HG03457 (cell line): ENCODE measurements around the gene CREBBP.

Experiments used
- ATAC-seq: cut with Tn5 transposase; IDR thresholded peaks from one replicate; pipeline ENCODE4 v1.9.1; 2021; ENCODE audit warnings: moderate number of reproducible peaks; ENCODE audit not compliant: unreplicated experiment

Gene CREBBP

GRCh38 chr16:3879887-3880564 is 487 bp downstream of the CREBBP start:
- peak; percentile 30 for ATAC-seq

- ATAC-seq = peak; percentile 2
Measured at GRCh38 chr16:3879258-3879886, 1.1 kb downstream of the CREBBP start.

GRCh38 chr16:3878610-3879009 is 1.9 kb downstream of the CREBBP start:
- no peak for ATAC-seq

- no peak for ATAC-seq
Measured at GRCh38 chr16:3876695-3877094, 3.8 kb downstream of the CREBBP start.

GRCh38 chr16:3876160-3876559 is 4.4 kb downstream of the CREBBP start:
- no peak for ATAC-seq

- ATAC-seq = no peak
Measured at GRCh38 chr16:3874794-3875692, 5.5 kb downstream of the CREBBP start.

- ATAC-seq = no peak
Measured at GRCh38 chr16:3874242-3874641, 6.3 kb downstream of the CREBBP start.

- ATAC-seq = no peak
Measured at GRCh38 chr16:3873482-3874173, 6.9 kb downstream of the CREBBP start.

- no peak for ATAC-seq
Measured at GRCh38 chr16:3872216-3872895, 8.2 kb downstream of the CREBBP start.

GRCh38 chr16:3868967-3869366 is 11.5 kb downstream of the CREBBP start:
- ATAC-seq = no peak

GRCh38 chr16:3868556-3868955 is 12.0 kb downstream of the CREBBP start:
- no peak for ATAC-seq

GRCh38 chr16:3866703-3867431 is 13.6 kb downstream of the CREBBP start:
- no peak for ATAC-seq

- no peak for ATAC-seq
Measured at GRCh38 chr16:3865241-3865640, 15.3 kb downstream of the CREBBP start.

GRCh38 chr16:3864562-3864961 is 16.0 kb downstream of the CREBBP start:
- no peak for ATAC-seq

GRCh38 chr16:3863587-3863986 is 16.9 kb downstream of the CREBBP start:
- no peak for ATAC-seq

GRCh38 chr16:3861808-3862451 is 18.6 kb downstream of the CREBBP start:
- no peak for ATAC-seq

GRCh38 chr16:3859889-3860288 is 20.6 kb downstream of the CREBBP start:
- no peak for ATAC-seq

- ATAC-seq = no peak
Measured at GRCh38 chr16:3858801-3859200, 21.7 kb downstream of the CREBBP start.
